OCI-LY7 (cell line): ENCODE measurements around the gene GSTA3. TPM values are rescaled to one million over a fixed set of nuclear protein-coding genes. Genes with fewer than 3 reads are reported as not detected.

ENCODE experiments used
- BruUV-seq: library from RNA; stranded (reverse); fragments of 400-500 nt; replicated peaks from 2 replicates; lab custom pipeline; 2021; lab: Mats Ljungman, UMichigan
- CTCF ChIA-PET: fragments of 300-600 bp; sonication (Branson Sonifier 250); formaldehyde crosslinking; loops from one replicate; lab custom pipeline; 2022; ENCODE audit warnings: antibody characterized with exemption; ENCODE audit not compliant: unreplicated experiment; lab: Charles Lee
- POLR2A ChIA-PET: fragments of 300-600 bp; sonication (Branson Sonifier 250); formaldehyde crosslinking; loops from one replicate; lab custom pipeline; 2022; ENCODE audit warnings: antibody characterized with exemption; lab: Charles Lee
- DNase-seq: peaks from one replicate; pipeline ENCODE4 v3.0.0-alpha.2; 2015; ENCODE audit warnings: low spot score
- H2AFZ ChIP-seq: fragments of 200-600 bp; sonication (generic), shearing (Covaris generic); 2 replicates; pipeline ENCODE4 v1.6.1; 2014; ENCODE audit warnings: mild to moderate bottlenecking, antibody characterized with exemption, low read length, moderate library complexity
- H3K27ac ChIP-seq: fragments of 200-600 bp; sonication (generic); 2 replicates; pipeline ENCODE4 v1.5.1; 2014; ENCODE audit warnings: mixed run types, low read depth, mild to moderate bottlenecking, moderate library complexity, low read length, inconsistent platforms; ENCODE audit not compliant: poor library complexity, severe bottlenecking
- H3K36me3 ChIP-seq: fragments of 200-600 bp; sonication (generic); 2 replicates; pipeline ENCODE4 v1.6.1; 2014; ENCODE audit warnings: mild to moderate bottlenecking, antibody characterized with exemption, low read length, moderate library complexity, mixed read lengths; ENCODE audit not compliant: insufficient read depth
- H3K4me1 ChIP-seq: fragments of 200-600 bp; sonication (generic); 2 replicates; pipeline ENCODE4 v1.5.1; 2014; ENCODE audit warnings: mild to moderate bottlenecking, low read length; ENCODE audit not compliant: insufficient read depth, poor library complexity, severe bottlenecking
- H3K4me2 ChIP-seq: fragments of 200-600 bp; sonication (generic); 2 replicates; pipeline ENCODE4 v1.6.1; 2014; ENCODE audit warnings: mild to moderate bottlenecking, low read length
- H3K4me3 ChIP-seq: fragments of 200-600 bp; sonication (generic); 2 replicates; pipeline ENCODE4 v1.5.1; 2014; ENCODE audit warnings: mild to moderate bottlenecking, low read depth, low read length; ENCODE audit not compliant: poor library complexity, severe bottlenecking
- H3K79me2 ChIP-seq: fragments of 200-600 bp; sonication (generic); 2 replicates; pipeline ENCODE4 v1.6.1; 2016; ENCODE audit warnings: low read depth, mild to moderate bottlenecking, low read length, moderate library complexity, mixed read lengths; ENCODE audit not compliant: insufficient read depth
- H3K9me2 ChIP-seq: fragments of 200-600 bp; sonication (generic); 2 replicates; pipeline ENCODE4 v1.6.1; 2016; ENCODE audit warnings: mild to moderate bottlenecking, low read length, mixed read lengths; ENCODE audit not compliant: insufficient read depth
- H3K9me3 ChIP-seq: fragments of 200-600 bp; sonication (generic); 2 replicates; pipeline ENCODE4 v1.6.1; 2014; ENCODE audit warnings: mild to moderate bottlenecking, mixed run types, low read length, mixed read lengths
- H4K20me1 ChIP-seq: fragments of 200-600 bp; sonication (generic); 2 replicates; pipeline ENCODE4 v1.6.1; 2014; ENCODE audit warnings: mild to moderate bottlenecking, antibody characterized with exemption, low read length, moderate library complexity, mixed read lengths; ENCODE audit not compliant: insufficient read depth
- CTCF ChIP-seq: fragments of 200-600 bp; sonication (generic); conservative IDR thresholded peaks from 2 replicates; pipeline ENCODE4 v1.5.1; 2014; ENCODE audit warnings: mild to moderate bottlenecking, antibody characterized with exemption, low read length, moderate library complexity, mixed read lengths
- EZH2phosphoT487 ChIP-seq: fragments of 200-600 bp; sonication (generic); IDR thresholded peaks from 2 replicates; pipeline ENCODE4 v1.6.1; 2018; ENCODE audit warnings: low read depth, borderline replicate concordance, mild to moderate bottlenecking, mixed run types, antibody characterized with exemption, low read length, moderate library complexity, mixed read lengths
- intact Hi-C: fragments of 100-400 bp; cut with micrococcal nuclease; formaldehyde crosslinking; loops from one replicate; pipeline ENCODE4 v1.10.0; 2022; ENCODE audit not compliant: unreplicated experiment
- total RNA-seq, 2 experiments: library from RNA; depleted of rRNA in 1 of 2; stranded (reverse); fragments of >200 nt in 1 of 2; shearing (Covaris generic) in 1 of 2; gene quantifications; 2 replicates each; pipeline ENCODE4 v1.2.3, GENCODE V29; 2014 to 2022

GSTA3 gene
- total RNA-seq, 2 experiments from 2014 or later = not detected

- H4K20me1 ChIP-seq = no peaks in the 10 kb centered on the region
- no peaks in the 10 kb centered on the region for H3K79me2 ChIP-seq
- H3K4me2 ChIP-seq = no peak overlapping the region
- H3K4me1 ChIP-seq = no peaks in the 10 kb centered on the region
- TF ChIP-seq EZH2phosphoT487 (no peak), CTCF (no peak)
- H3K36me3 ChIP-seq = no peaks in the 10 kb centered on the region
- H3K27ac ChIP-seq = no peak overlapping the region
- H3K4me3 ChIP-seq = no peak overlapping the region
- no TSS peak for BruUV-seq
- no peak for DNase-seq
- no peak overlapping the region for H2AFZ ChIP-seq
- no peaks in the 10 kb centered on the region for H3K9me2 ChIP-seq
- CTCF ChIA-PET = no interaction called here
- POLR2A ChIA-PET = no interaction called here
- H3K9me3 ChIP-seq = no peaks in the 10 kb centered on the region
- intact Hi-C loops = no loop called here
Measured at GRCh38 chr6:52890018-52890417, 19.5 kb downstream of the GSTA3 start.

GRCh38 chr6:52887910-52888524 lies 21.5 kb downstream of the GSTA3 start:
- Histone ChIP-seq H3K4me2 (no peak overlapping the region), H4K20me1 (no peaks in the 10 kb centered on the region), H3K79me2 (no peaks in the 10 kb centered on the region), H3K4me1 (no peaks in the 10 kb centered on the region), H2AFZ (no peak overlapping the region), H3K9me2 (no peaks in the 10 kb centered on the region), H3K4me3 (no peak overlapping the region), H3K27ac (no peak overlapping the region), H3K9me3 (no peaks in the 10 kb centered on the region), H3K36me3 (no peaks in the 10 kb centered on the region)
- ChIA-PET CTCF (no interaction called here), POLR2A (no interaction called here)
- TF ChIP-seq EZH2phosphoT487 (no peak), CTCF (no peak)
- intact Hi-C loops = no loop called here
- no peak for DNase-seq
- BruUV-seq = no TSS peak

GRCh38 chr6:52881996-52882841 lies 27.3 kb downstream of the GSTA3 start:
- TF ChIP-seq EZH2phosphoT487 (no peak), CTCF (peak; percentile 93)
- H3K4me1 ChIP-seq = no peaks in the 10 kb centered on the region
- no TSS peak for BruUV-seq
- intact Hi-C loops = no loop called here
- ChIA-PET POLR2A (no interaction called here), CTCF (no interaction called here)
- H3K36me3 ChIP-seq = no peaks in the 10 kb centered on the region
- H3K9me3 ChIP-seq = no peaks in the 10 kb centered on the region
- peak; percentile 60 for DNase-seq
- H3K27ac ChIP-seq = no peak overlapping the region
- no peak overlapping the region for H3K4me3 ChIP-seq
- H3K4me2 ChIP-seq = peak overlapping the region; percentile 40; the same call in 1 of the 2 replicates
- no peaks in the 10 kb centered on the region for H4K20me1 ChIP-seq
- H2AFZ ChIP-seq = peak overlapping the region; percentile 26; the same call in 1 of the 2 replicates
- H3K79me2 ChIP-seq = no peaks in the 10 kb centered on the region
- H3K9me2 ChIP-seq = no peaks in the 10 kb centered on the region
